Measurements from ENCODE around the gene MRPL24. TPM values are rescaled to one million over a fixed set of nuclear protein-coding genes. Genes with fewer than 3 reads are reported as not detected.
A peak's percentile ranks its signal among the peaks of the same experiment; 100 is the strongest.

The MRPL24 gene
- total RNA-seq, 1 donor from 2014 or later = 36.4 TPM

GRCh38 chr1:156711011-156711817 lies 29.7 kb downstream of the MRPL24 start:
- peak; percentile 85 for DNase-seq (ENCODE audit: low spot score)

GRCh38 chr1:156709757-156710489 lies 31.0 kb downstream of the MRPL24 start:
- peak; percentile 93 for DNase-seq (ENCODE audit: low spot score)

GRCh38 chr1:156709031-156709430 lies 31.9 kb downstream of the MRPL24 start:
- no peak for DNase-seq (ENCODE audit: low spot score)

- DNase-seq (ENCODE audit: low spot score) = no peak
Observed at GRCh38 chr1:156708218-156708661, 32.6 kb downstream of the MRPL24 start.

GRCh38 chr1:156707417-156708217 lies 33.3 kb downstream of the MRPL24 start:
- peak; percentile 82 for DNase-seq (ENCODE audit: low spot score)

- DNase-seq (ENCODE audit: low spot score) = peak; percentile 95
Observed at GRCh38 chr1:156706657-156707416, 34.1 kb downstream of the MRPL24 start.

- peak; percentile 84 for DNase-seq (ENCODE audit: low spot score)
Observed at GRCh38 chr1:156705918-156706656, 34.8 kb downstream of the MRPL24 start.

GRCh38 chr1:156705321-156705917 lies 35.5 kb downstream of the MRPL24 start, which contains the start of gene CRABP2:
TSS of gene CRABP2 (minus strand) at chr1:156705583. CDS start at chr1:156705446, 137 bp downstream.
- DNase-seq (ENCODE audit: low spot score) = peak; percentile 82

GRCh38 chr1:156704930-156705320 lies 36.0 kb downstream of the MRPL24 start:
- DNase-seq (ENCODE audit: low spot score) = no peak

GRCh38 chr1:156704166-156704711 lies 36.6 kb downstream of the MRPL24 start:
- no peak for DNase-seq (ENCODE audit: low spot score)

GRCh38 chr1:156703741-156704140 lies 37.1 kb downstream of the MRPL24 start:
- no peak for DNase-seq (ENCODE audit: low spot score)

- no peak for DNase-seq (ENCODE audit: low spot score)
Observed at GRCh38 chr1:156703336-156703735, 37.6 kb downstream of the MRPL24 start.

GRCh38 chr1:156700736-156701531 lies 40.0 kb downstream of the MRPL24 start:
- no peak for DNase-seq (ENCODE audit: low spot score)

- DNase-seq (ENCODE audit: low spot score) = no peak
Observed at GRCh38 chr1:156698995-156699394, 41.9 kb downstream of the MRPL24 start.

GRCh38 chr1:156697481-156697880 lies 43.4 kb downstream of the MRPL24 start:
- no peak for DNase-seq (ENCODE audit: low spot score)

GRCh38 chr1:156696755-156697154 lies 44.1 kb downstream of the MRPL24 start:
- no peak for DNase-seq (ENCODE audit: low spot score)

GRCh38 chr1:156694690-156694962 lies 46.3 kb downstream of the MRPL24 start:
- DNase-seq (ENCODE audit: low spot score) = no peak

GRCh38 chr1:156693848-156694689 lies 46.8 kb downstream of the MRPL24 start:
- DNase-seq (ENCODE audit: low spot score) = no peak
